ENCODE data around the gene STAC3.

The STAC3 gene

DNA sequence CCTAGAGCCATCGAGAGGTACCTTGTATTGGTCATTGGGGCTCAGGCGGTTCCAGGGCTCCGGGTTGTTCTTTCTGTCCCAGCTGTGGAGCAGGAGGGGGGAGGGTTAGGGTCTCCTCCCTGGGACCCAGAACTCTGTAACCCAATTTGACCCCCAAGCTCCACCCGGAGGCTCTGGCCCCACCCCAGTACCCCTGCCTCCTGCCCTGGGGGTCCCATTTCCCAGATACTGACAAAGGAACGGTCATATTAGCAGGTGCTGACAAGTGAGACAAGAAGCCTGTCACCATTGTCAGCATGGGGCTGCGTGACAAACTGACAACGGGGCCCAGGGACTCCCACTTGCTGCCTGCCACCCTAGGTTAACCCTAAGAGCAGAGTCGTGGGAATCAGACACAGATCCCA, 15.3 kb downstream of the STAC3 start:
- no peak for DNase-seq (ENCODE audit: low spot score)

- no peak for DNase-seq (ENCODE audit: low spot score)
Observed at GRCh38 chr12:57235017-57235727, 15.8 kb downstream of the STAC3 start.

GRCh38 chr12:57234571-57235016, 16.4 kb downstream of the STAC3 start:
- no peak for DNase-seq (ENCODE audit: low spot score)

DNA sequence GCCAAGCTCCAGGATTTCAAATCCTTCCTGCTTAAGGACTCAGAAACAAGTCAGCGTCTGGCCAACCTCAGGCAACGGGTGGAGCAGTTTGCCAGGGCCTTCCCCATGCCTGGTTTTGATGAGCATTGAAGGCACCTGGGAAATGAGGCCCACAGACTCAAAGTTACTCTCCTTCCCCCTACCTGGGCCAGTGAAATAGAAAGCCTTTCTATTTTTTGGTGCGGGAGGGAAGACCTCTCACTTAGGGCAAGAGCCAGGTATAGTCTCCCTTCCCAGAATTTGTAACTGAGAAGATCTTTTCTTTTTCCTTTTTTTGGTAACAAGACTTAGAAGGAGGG, 16.8 kb downstream of the STAC3 start:
- no peak for DNase-seq (ENCODE audit: low spot score)

- DNase-seq (ENCODE audit: low spot score): no peak
Observed at GRCh38 chr12:57233357-57234232, 17.4 kb downstream of the STAC3 start.

GRCh38 chr12:57232156-57232756, 18.7 kb downstream of the STAC3 start:
- no peak for DNase-seq (ENCODE audit: low spot score)

- no peak for DNase-seq (ENCODE audit: low spot score)
Observed at GRCh38 chr12:57231276-57232021, 19.5 kb downstream of the STAC3 start.

DNA sequence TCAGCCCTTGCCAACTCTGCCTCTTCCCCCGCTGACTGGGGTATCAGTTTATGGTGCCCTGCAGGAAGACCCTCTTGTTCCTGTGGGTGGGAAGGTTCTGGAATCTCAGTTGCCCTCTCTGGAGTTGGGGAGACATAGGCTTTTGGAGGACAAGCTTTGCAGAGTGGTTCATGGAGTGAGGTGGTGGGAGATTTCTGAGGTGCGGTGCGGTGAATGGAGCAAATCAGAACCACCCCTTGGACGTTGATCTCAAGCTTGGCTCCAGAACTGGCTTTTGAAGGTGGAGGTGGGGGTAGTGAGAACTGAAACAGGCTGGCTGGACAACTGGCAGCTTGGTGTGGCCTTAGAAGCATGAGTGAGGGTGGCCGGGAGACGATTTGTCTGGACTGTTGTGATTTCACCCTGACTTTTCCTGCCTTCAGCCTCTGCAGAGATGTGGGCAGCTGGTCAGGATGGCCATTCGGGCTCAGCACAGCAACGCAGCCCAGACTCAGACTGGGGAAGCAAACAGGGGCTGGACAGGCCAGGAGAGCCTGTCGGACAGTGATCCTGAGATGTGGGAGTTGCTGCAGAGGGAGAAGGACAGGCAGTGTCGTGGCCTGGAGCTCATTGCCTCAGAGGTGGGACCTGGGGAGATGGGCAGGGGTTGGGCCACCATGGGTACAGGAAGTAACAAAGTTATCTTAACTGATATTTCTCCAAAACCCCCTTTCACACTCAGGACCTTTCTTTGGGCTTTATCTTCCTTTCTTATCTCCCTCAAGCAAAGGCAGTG, 20.4 kb downstream of the STAC3 start:
- no peak for DNase-seq (ENCODE audit: low spot score)

DNA sequence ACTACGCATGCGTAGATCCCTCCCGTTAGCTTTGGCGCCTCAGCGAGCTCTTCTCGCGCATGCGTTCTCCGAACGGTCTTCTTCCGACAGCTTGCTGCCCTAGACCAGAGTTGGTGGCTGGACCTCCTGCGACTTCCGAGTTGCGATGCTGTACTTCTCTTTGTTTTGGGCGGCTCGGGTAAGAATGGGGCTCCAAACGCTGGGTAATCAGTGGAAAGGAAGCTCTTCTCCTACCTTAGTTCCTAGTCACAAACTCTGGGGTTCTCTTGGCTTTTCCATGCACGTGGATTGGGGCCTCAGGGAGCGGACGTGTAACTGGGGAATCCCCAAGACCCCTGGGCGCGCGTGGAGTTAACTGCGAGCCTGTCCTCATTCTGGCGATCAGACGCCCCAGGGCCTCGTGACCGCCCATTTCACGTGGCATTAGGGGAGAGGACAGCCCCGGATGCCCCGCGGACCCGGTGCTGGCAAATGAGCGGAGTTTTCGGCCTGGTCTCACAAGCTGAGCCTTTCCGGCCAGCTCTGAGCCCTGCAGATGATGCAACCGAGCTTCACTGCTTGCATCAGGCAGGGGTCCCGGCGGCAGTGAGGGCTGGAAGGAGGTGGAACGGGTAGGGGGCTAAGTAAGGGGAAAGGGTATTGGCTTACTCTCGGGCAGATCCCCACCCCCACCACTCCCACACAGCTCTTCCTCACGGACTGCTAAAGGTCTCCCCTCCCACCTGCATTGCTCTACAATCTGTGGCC, 21.2 kb downstream of the STAC3 start, which contains the start of gene SHMT2:
Gene SHMT2, plus strand, starts transcription at position 78 of the 747 bp plus-strand sequence. Its CDS starts 68 bp downstream, at position 146.
- peak; percentile 100 for DNase-seq (ENCODE audit: low spot score)

DNA sequence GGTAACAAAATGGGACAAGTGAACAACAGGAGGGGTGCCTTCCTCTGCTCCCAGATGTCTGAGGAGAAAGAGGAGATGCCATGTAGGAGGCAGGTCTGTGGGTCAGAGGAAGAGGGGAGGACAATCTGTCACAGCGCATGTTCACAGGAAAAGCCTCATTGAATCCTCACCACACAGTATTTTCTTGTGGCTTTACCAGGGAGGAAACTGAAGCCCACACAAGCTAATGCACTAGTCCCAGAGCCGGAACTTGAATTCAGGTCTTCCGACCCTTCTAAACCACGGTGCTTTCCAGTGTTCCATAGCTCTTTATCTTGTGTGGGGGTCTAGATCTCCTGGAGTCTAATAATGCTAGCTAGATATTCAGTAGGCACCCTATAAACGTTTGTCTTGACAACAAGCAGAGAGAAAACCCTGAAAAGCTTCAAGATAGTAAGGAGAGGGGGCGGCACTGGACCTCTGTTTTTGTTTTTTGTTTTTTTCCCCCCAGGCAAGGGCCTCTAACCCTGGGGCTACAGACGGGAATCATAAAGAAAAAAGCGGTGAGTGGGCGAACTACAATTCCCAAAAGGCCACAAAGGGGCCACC, 21.8 kb downstream of the STAC3 start:
- DNase-seq (ENCODE audit: low spot score): no peak

DNA sequence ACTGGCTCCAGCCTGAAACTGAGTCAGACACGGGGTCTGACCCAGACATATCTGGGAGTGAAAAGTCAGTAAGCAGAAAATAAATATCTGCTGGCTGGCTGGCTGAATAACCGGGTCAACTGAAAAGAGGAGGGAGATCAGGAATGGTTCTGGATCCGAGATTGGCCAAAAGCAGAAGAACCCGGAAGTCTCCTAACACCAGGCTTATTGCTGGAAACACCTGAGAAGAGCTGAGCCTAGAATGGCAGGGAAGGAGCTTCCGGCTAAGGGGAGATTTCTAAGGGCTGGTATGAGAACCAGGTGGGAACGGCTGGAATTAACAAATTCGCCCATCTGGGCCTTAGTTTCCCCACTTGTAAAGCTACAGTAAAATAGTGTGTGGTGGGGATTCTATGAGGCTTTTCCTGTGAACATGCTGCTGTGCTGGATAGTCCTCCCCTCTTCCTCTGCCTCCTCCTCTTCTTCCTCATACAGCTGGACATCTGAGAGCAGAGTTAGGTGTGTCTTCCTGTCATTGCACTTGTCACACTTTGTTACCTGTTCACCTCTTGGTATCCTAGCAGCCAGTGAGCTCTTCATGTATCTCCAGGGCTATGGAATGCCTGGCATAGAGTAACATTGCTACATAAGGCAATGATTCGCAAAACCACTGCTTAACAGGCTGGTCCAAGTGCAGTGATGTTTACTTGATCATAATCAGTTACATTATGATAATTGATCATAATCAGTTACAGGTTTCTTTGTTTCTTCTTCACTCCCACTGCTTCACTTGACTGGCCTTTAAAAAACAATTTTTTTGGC, 23.5 kb downstream of the STAC3 start:
- no peak for DNase-seq (ENCODE audit: low spot score)

- DNase-seq (ENCODE audit: low spot score): no peak
Observed at GRCh38 chr12:57226588-57227314, 24.2 kb downstream of the STAC3 start.

DNA sequence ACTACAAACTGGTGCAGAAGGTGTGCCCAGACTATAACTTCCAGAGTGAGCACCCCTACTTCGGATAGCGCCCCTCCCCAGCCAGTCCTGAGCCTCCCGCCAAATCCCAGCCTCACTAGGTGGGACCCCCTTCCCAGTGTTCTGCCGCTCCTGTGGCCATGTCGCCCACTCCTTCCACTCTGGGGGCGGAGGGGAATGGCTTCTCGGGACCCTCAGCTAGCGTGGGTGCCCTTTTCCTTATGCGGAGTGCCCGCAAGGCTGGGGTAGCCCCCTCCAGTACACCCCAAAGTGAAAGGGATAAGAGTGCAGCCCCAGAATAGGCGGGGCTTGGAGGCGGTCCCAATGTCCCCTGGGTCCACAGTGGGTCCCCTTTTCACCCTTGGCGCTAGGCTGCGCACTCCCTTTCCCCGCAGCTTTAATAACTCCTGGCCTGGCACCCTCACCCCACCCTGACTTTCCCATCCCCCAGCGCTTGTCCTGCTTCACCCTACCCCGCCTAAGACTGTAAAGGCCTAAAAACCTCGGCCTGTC, 25.2 kb downstream of the STAC3 start:
- no peak for DNase-seq (ENCODE audit: low spot score)

- DNase-seq (ENCODE audit: low spot score): no peak
Observed at GRCh38 chr12:57224973-57225679, 25.9 kb downstream of the STAC3 start.

DNA sequence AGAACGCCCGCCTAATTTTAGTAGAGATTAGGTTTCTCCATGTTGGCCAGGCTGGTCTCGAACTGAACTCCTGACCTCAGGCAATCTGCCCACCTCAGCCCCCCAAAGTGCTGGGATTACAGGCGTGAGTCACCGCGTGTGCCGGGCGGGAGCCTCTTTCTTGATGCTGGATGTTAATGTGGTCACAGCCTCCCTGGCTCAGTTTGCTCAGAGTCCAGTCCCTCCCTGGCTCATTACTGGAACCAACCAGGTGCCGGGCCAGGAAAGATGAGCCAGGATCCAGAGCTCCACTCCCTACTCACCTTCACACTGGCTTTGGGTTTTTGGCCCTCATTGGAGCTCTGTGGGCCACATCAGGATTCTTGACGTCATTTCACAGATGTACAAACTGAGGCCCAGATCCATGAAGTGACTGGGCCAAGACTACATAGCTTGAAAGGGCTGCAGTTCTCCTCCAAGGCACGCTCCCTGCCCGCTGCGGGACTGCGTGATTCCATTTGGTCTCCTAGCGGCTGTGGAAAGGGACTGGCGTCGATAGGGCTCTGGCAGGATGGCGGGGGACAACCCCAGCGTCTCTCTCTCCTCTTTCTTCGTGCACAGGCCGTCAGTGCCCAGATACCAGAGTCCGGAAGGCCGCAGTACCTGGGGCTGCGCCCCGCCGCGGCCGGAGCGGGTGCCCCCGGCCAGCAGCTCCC, 26.6 kb downstream of the STAC3 start:
- no peak for DNase-seq (ENCODE audit: low spot score)

DNA sequence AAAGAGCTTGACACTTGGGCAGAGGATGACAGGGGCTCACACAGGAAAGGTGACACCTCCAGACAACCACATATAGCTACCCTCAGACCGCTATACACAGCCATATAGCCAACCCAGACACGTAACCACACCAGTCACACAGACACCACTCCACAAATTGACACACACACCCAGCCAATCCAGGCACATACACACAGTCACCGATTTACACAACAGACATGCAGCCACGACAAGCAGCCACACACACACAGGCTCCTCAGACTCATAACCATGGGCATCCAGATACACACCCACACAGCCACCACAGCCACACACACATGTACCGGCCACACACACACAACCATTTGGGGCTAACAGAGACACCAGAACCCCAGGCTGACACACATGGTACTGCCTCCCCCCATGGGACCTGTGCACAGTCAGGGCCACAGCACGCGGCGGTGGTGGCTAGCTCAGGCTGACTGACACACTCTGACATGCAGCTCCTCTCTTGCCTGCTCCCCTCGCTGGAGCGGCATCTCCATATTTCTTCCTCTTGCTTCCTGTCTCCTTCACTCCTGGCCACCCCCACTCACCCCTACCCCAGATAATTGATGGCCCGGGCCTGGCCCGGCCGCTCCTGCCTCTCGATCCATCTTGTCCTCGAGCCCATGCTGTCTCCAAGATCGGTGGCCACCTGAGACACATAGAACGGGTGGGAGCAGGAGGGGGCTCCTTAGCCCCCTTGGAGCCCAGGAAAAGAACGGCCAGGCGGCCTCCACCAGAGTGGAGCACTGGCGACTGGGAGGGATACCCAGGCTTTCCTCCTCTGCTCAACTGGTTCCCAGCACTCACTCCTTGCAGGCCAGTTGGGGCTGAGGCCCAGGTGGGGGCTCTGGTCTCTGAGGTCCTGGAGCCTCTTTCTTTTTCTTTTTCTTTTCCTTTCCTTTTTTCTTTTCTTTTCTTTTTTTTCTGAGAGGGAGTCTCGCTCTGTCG, 27.5 kb downstream of the STAC3 start:
- no peak for DNase-seq (ENCODE audit: low spot score)

Measured in COLO829 (cell line).